SK-N-SH (cell line): Measurements from ENCODE around the gene SDK1. TPM values are rescaled to one million over a fixed set of nuclear protein-coding genes. Genes with fewer than 3 reads are reported as not detected.
A peak's percentile ranks its signal among the peaks of the same experiment; 100 is the strongest.

ENCODE experiments used
- CTCF ChIA-PET: fragments of 300-600, 350-600 bp; formaldehyde crosslinking; extraction: SDS; loops from one replicate; lab custom pipeline; 2021; lab: Yijun Ruan, JAX
- POLR2A ChIA-PET: fragments of 350-600 bp; sonication (Branson Sonifier 250); formaldehyde crosslinking; extraction: SDS; loops from one replicate; lab custom pipeline; 2020; ENCODE audit warnings: antibody characterized with exemption, inconsistent platforms; lab: Yijun Ruan, JAX
- DNase-seq: peaks from one replicate; pipeline ENCODE4 v3.0.0; 2012
- H2AFZ ChIP-seq: fragments of 200-600 bp; sonication (generic); 2 replicates; pipeline ENCODE4 v1.8.1; 2016; ENCODE audit warnings: antibody characterized with exemption, mild to moderate bottlenecking, low read depth
- H3F3A ChIP-seq: fragments of 200-600 bp; sonication (generic); replicated peaks from 2 replicates; pipeline ENCODE3; 2016; ENCODE audit warnings: antibody characterized with exemption, mild to moderate bottlenecking; ENCODE audit not compliant: insufficient read depth
- H3K27ac ChIP-seq, 2 experiments: fragments of 200-500 bp in 1 of 2; fragments of 200-600 bp in 1 of 2; sonication (Bioruptor generic) in 1 of 2; sonication (generic), shearing (Covaris generic) in 1 of 2; 2 replicates each; pipeline versions ENCODE4 v1.5.1 to v1.6.1; 2014 to 2016; ENCODE audit warnings: low read depth in 2 of 2, inconsistent platforms in 1 of 2, low read length in 1 of 2, mild to moderate bottlenecking in 1 of 2, mixed read lengths in 1 of 2
- H3K27me3 ChIP-seq: fragments of 200-600 bp; sonication (generic), shearing (Covaris generic); 2 replicates; pipeline ENCODE4 v1.6.1; 2016; ENCODE audit warnings: mixed run types; ENCODE audit not compliant: insufficient read depth
- H3K36me3 ChIP-seq, 2 experiments: fragments of 200-500 bp in 1 of 2; fragments of 200-600 bp in 1 of 2; sonication (Bioruptor generic) in 1 of 2; sonication (generic) in 1 of 2; replicated peaks in 1 of 2; 2 replicates each; pipeline versions ENCODE3 to v1.5.1; 2014 to 2016; ENCODE audit warnings: low read length in 1 of 2, mild to moderate bottlenecking in 1 of 2; ENCODE audit not compliant: insufficient read depth in 2 of 2, control insufficient read depth in 1 of 2
- H3K4me1 ChIP-seq, 2 experiments: fragments of 200-500 bp in 1 of 2; fragments of 200-600 bp in 1 of 2; sonication (Bioruptor generic) in 1 of 2; sonication (generic), shearing (Covaris generic) in 1 of 2; 2 replicates each; pipeline versions ENCODE4 v1.5.1 to v1.6.1; 2014 to 2016; ENCODE audit warnings: low read depth in 1 of 2, low read length in 1 of 2, mixed run types in 1 of 2; ENCODE audit not compliant: insufficient read depth in 2 of 2, control insufficient read depth in 1 of 2
- H3K4me2 ChIP-seq: fragments of 200-600 bp; sonication (generic), shearing (Covaris generic); 2 replicates; pipeline ENCODE4 v1.6.1; 2017; ENCODE audit warnings: mixed run types
- H3K4me3 ChIP-seq, 2 experiments: fragments of 200-500 bp in 1 of 2; fragments of 200-600 bp in 1 of 2; sonication (Bioruptor generic) in 1 of 2; sonication (generic), shearing (Covaris generic) in 1 of 2; 2 replicates each; pipeline versions ENCODE4 v1.5.1 to v1.8.1; 2014 to 2016; ENCODE audit warnings: low read depth in 2 of 2, inconsistent platforms in 1 of 2, low read length in 1 of 2, mild to moderate bottlenecking in 1 of 2, mixed read lengths in 1 of 2, moderate library complexity in 1 of 2
- H3K79me2 ChIP-seq: fragments of 200-600 bp; sonication (generic); 2 replicates; pipeline ENCODE4 v1.8.1; 2017; ENCODE audit warnings: mild to moderate bottlenecking; ENCODE audit not compliant: insufficient read depth
- H3K9ac ChIP-seq: fragments of 200-600 bp; sonication (generic); 2 replicates; pipeline ENCODE4 v1.6.1; 2017; ENCODE audit warnings: mixed run types
- H3K9me2 ChIP-seq: fragments of 200-600 bp; sonication (generic); 2 replicates; pipeline ENCODE4 v1.6.1; 2017; ENCODE audit warnings: mixed run types
- H3K9me3 ChIP-seq: fragments of 200-600 bp; sonication (generic); 2 replicates; pipeline ENCODE4 v1.6.1; 2017; ENCODE audit warnings: mixed run types, mild to moderate bottlenecking, moderate library complexity
- H4K20me1 ChIP-seq: fragments of 200-600 bp; sonication (generic); 2 replicates; pipeline ENCODE4 v1.6.1; 2017; ENCODE audit warnings: mild to moderate bottlenecking, mixed run types; ENCODE audit not compliant: insufficient read depth
- ELF1 ChIP-seq: IDR thresholded peaks from 2 replicates; pipeline ENCODE4 v1.4.0; 2012
- EP300 ChIP-seq, 2 experiments: IDR thresholded peaks; 2 replicates each; pipeline versions ENCODE4 v1.4.0 to v1.6.1; 2012; ENCODE audit warnings: borderline replicate concordance in 1 of 2, low read depth in 1 of 2, low read length in 1 of 2
- FOXJ3 ChIP-seq: sonication (generic); formaldehyde crosslinking; IDR thresholded peaks from 2 replicates; pipeline ENCODE4 v1.5.1; 2020; ENCODE audit warnings: mild to moderate bottlenecking, missing genetic modification reagents
- FOXM1 ChIP-seq: IDR thresholded peaks from 2 replicates; pipeline ENCODE4 v1.4.0; 2012; ENCODE audit warnings: low read depth, mild to moderate bottlenecking
- GABPA ChIP-seq: IDR thresholded peaks from 2 replicates; pipeline ENCODE4 v1.4.0; 2012; ENCODE audit warnings: low read depth, mild to moderate bottlenecking
- GATA2 ChIP-seq: sonication (generic); formaldehyde crosslinking; IDR thresholded peaks from 2 replicates; pipeline ENCODE4 v1.5.0; 2020; ENCODE audit warnings: mild to moderate bottlenecking, missing genetic modification reagents
- JUND ChIP-seq: IDR thresholded peaks from 2 replicates; pipeline ENCODE4 v1.4.0; 2012
- MAX ChIP-seq: IDR thresholded peaks from 2 replicates; pipeline ENCODE4 v1.4.0; 2012; ENCODE audit warnings: low read depth
- MEF2A ChIP-seq: IDR thresholded peaks from 2 replicates; pipeline ENCODE4 v1.4.0; 2012; ENCODE audit warnings: low read depth, borderline replicate concordance
- NRF1 ChIP-seq: IDR thresholded peaks from 2 replicates; pipeline ENCODE4 v1.6.1; 2012; ENCODE audit warnings: low read depth, mild to moderate bottlenecking, low read length
- PBX3 ChIP-seq: IDR thresholded peaks from 2 replicates; pipeline ENCODE4; 2012
- RAD21 ChIP-seq: IDR thresholded peaks from 2 replicates; pipeline ENCODE4 v1.6.1; 2012; ENCODE audit warnings: mild to moderate bottlenecking, low read length
- RCOR1 ChIP-seq: fragments of 150-350 bp; IDR thresholded peaks from 2 replicates; pipeline ENCODE4 v1.6.1; 2017; ENCODE audit warnings: antibody characterized with exemption, low read length
- RFX5 ChIP-seq: IDR thresholded peaks from 2 replicates; pipeline ENCODE4 v1.6.1; 2012; ENCODE audit warnings: mild to moderate bottlenecking, improper control_type of control experiment, low read length
- RXRA ChIP-seq: IDR thresholded peaks from 2 replicates; pipeline ENCODE4 v1.4.0; 2012; ENCODE audit warnings: low read depth, mild to moderate bottlenecking, borderline replicate concordance
- SIN3A ChIP-seq: IDR thresholded peaks from 2 replicates; pipeline ENCODE4 v1.6.1; 2012; ENCODE audit warnings: low read depth, mild to moderate bottlenecking, low read length, moderate library complexity, borderline replicate concordance
- TAF1 ChIP-seq: IDR thresholded peaks from 2 replicates; pipeline ENCODE4 v1.6.1; 2012; ENCODE audit warnings: low read depth, mild to moderate bottlenecking, low read length, moderate library complexity, borderline replicate concordance
- TCF12 ChIP-seq: IDR thresholded peaks from 2 replicates; pipeline ENCODE4 v1.4.0; 2012
- TEAD4 ChIP-seq: IDR thresholded peaks from 2 replicates; pipeline ENCODE4 v1.4.0; 2012; ENCODE audit warnings: mild to moderate bottlenecking, borderline replicate concordance; ENCODE audit not compliant: insufficient read depth
- WGBS: methylation state at CpG from one replicate; pipeline ENCODE4 v1.1.6; 2017; ENCODE audit warnings: low lambda C conversion rate; 5-methylcytosine and 5-hydroxymethylcytosine counted together
- polyA plus RNA-seq, 3 experiments: library from polyadenylated mRNA; depleted of rRNA; stranded (reverse); fragments of >200 nt; gene quantifications; 2 replicates each; pipeline ENCODE4 v1.2.3, GENCODE V29; 2012
- TF ChIP-seq, protein P1 (sequence below): fragments of 150-350 bp; IDR thresholded peaks from 2 replicates; pipeline ENCODE4 v1.6.1; 2016; ENCODE audit warnings: mild to moderate bottlenecking, low read depth, low read length
- TF ChIP-seq, protein P2 (sequence below): fragments of 200-600 bp; sonication (generic); IDR thresholded peaks from 2 replicates; pipeline ENCODE4 v1.6.1; 2017; ENCODE audit warnings: antibody characterized with exemption, mild to moderate bottlenecking, moderate library complexity
- TF ChIP-seq, protein P3 (sequence below): IDR thresholded peaks from 2 replicates; pipeline ENCODE4 v1.6.1; 2012; ENCODE audit warnings: mild to moderate bottlenecking, low read depth, low read length, moderate library complexity
- TF ChIP-seq, protein P4 (sequence below): IDR thresholded peaks from 2 replicates; pipeline ENCODE4 v1.4.0; 2012; ENCODE audit warnings: low read depth, borderline replicate concordance
- TF ChIP-seq, protein P5 (sequence below): IDR thresholded peaks from 2 replicates; pipeline ENCODE4 v1.4.0; 2012; ENCODE audit warnings: low read depth, borderline replicate concordance

Gene SDK1
- polyA plus RNA-seq, 1 of the 3 experiments (the other 2 are of a cell fraction): 1.2 TPM

DNA sequence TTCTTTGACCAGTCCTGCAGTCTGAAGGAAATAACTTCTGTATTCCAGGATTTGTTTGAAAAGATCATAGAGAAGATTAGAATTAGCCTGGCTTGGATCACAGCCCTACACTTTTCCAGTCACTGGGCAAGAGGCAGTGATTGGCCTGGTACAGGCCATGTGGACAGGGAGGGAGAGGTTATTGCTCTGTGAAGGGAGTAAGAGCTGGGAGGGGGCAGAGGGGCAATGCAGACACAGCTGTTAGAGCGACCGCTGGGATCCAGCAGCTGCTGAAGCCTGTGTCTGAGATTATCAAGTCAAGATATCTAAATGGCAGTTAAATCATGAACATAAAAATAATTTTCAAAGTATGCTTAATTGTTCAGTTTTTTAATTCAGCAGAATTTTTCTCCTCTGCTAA lies 257.3 kb downstream of the SDK1 start:
- Histone ChIP-seq H3K9ac (no peak overlapping the region), H3K4me1 (peaks cover 7 to 18% of the 10 kb centered on the region in 2 experiments; a peak in 3 of 4 replicates), H3K27me3 (no peaks in the 10 kb centered on the region), H3F3A (peaks cover 3% of the 10 kb centered on the region), H4K20me1 (no peaks in the 10 kb centered on the region), H3K36me3 (no peaks in the 10 kb centered on the region), H3K9me3 (no peaks in the 10 kb centered on the region; the same call in 1 of the 2 replicates), H3K79me2 (no peaks in the 10 kb centered on the region), H3K4me3 (0 out of 4 replicates have a peak overlapping the region, but pooled peaks of 1 of the 2 experiments have one; percentile 5), H3K4me2 (peak overlapping the region; percentile 7; the same call in 1 of the 2 replicates), H3K27ac (peak overlapping the region; percentile 23 to 94; a peak in 3 of 4 replicates), H3K9me2 (no peaks in the 10 kb centered on the region), H2AFZ (no peak overlapping the region)
- peak; percentile 86 for DNase-seq
- 24% methylated on average over 2 of the region's 2 CpGs for WGBS
- ChIA-PET CTCF (interaction anchor here (1.2 to 1.3 kb wide), 2 partner anchors 8 to 87 kb away, joined by 3 to 5 read pairs; no protein-coding TSS in a partner anchor), POLR2A (no interaction called here)
- TF ChIP-seq GATA2 (CRISPR knock-in tag) (peak; percentile 95), FOXJ3 (CRISPR knock-in tag) (peak; percentile 76), TCF12 (peak; percentile 38; the same call in 1 of the 2 replicates), PBX3 (no peak), RAD21 (peak; percentile 31), SIN3A (no peak), TEAD4 (no peak), JUND (no peak), FOXM1 (no peak), GABPA (no peak), RCOR1 (peak; percentile 84), MAX (no peak), NRF1 (no peak), EP300 (IDR thresholded peaks at IDR 0.05; ENCODE audit: borderline replicate concordance in 1 of 2, low read depth in 1 of 2, low read length in 1 of 2) (peak in 1 of 2 experiments; percentile 82; a peak in 1 of 4 replicates), RXRA (no peak), ELF1 (no peak), TAF1 (no peak), MEF2A (no peak), RFX5 (no peak)
- TF ChIP-seq, protein P1, sequence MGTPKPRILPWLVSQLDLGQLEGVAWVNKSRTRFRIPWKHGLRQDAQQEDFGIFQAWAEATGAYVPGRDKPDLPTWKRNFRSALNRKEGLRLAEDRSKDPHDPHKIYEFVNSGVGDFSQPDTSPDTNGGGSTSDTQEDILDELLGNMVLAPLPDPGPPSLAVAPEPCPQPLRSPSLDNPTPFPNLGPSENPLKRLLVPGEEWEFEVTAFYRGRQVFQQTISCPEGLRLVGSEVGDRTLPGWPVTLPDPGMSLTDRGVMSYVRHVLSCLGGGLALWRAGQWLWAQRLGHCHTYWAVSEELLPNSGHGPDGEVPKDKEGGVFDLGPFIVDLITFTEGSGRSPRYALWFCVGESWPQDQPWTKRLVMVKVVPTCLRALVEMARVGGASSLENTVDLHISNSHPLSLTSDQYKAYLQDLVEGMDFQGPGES: peak; percentile 28; the same call in 1 of the 2 replicates
- TF ChIP-seq, protein P2, sequence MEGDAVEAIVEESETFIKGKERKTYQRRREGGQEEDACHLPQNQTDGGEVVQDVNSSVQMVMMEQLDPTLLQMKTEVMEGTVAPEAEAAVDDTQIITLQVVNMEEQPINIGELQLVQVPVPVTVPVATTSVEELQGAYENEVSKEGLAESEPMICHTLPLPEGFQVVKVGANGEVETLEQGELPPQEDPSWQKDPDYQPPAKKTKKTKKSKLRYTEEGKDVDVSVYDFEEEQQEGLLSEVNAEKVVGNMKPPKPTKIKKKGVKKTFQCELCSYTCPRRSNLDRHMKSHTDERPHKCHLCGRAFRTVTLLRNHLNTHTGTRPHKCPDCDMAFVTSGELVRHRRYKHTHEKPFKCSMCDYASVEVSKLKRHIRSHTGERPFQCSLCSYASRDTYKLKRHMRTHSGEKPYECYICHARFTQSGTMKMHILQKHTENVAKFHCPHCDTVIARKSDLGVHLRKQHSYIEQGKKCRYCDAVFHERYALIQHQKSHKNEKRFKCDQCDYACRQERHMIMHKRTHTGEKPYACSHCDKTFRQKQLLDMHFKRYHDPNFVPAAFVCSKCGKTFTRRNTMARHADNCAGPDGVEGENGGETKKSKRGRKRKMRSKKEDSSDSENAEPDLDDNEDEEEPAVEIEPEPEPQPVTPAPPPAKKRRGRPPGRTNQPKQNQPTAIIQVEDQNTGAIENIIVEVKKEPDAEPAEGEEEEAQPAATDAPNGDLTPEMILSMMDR: no peak
- TF ChIP-seq, protein P3, sequence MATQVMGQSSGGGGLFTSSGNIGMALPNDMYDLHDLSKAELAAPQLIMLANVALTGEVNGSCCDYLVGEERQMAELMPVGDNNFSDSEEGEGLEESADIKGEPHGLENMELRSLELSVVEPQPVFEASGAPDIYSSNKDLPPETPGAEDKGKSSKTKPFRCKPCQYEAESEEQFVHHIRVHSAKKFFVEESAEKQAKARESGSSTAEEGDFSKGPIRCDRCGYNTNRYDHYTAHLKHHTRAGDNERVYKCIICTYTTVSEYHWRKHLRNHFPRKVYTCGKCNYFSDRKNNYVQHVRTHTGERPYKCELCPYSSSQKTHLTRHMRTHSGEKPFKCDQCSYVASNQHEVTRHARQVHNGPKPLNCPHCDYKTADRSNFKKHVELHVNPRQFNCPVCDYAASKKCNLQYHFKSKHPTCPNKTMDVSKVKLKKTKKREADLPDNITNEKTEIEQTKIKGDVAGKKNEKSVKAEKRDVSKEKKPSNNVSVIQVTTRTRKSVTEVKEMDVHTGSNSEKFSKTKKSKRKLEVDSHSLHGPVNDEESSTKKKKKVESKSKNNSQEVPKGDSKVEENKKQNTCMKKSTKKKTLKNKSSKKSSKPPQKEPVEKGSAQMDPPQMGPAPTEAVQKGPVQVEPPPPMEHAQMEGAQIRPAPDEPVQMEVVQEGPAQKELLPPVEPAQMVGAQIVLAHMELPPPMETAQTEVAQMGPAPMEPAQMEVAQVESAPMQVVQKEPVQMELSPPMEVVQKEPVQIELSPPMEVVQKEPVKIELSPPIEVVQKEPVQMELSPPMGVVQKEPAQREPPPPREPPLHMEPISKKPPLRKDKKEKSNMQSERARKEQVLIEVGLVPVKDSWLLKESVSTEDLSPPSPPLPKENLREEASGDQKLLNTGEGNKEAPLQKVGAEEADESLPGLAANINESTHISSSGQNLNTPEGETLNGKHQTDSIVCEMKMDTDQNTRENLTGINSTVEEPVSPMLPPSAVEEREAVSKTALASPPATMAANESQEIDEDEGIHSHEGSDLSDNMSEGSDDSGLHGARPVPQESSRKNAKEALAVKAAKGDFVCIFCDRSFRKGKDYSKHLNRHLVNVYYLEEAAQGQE: no peak
- TF ChIP-seq, protein P4, sequence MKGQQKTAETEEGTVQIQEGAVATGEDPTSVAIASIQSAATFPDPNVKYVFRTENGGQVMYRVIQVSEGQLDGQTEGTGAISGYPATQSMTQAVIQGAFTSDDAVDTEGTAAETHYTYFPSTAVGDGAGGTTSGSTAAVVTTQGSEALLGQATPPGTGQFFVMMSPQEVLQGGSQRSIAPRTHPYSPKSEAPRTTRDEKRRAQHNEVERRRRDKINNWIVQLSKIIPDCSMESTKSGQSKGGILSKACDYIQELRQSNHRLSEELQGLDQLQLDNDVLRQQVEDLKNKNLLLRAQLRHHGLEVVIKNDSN: peak; percentile 67; the same call in 1 of the 2 replicates
- TF ChIP-seq, protein P5, sequence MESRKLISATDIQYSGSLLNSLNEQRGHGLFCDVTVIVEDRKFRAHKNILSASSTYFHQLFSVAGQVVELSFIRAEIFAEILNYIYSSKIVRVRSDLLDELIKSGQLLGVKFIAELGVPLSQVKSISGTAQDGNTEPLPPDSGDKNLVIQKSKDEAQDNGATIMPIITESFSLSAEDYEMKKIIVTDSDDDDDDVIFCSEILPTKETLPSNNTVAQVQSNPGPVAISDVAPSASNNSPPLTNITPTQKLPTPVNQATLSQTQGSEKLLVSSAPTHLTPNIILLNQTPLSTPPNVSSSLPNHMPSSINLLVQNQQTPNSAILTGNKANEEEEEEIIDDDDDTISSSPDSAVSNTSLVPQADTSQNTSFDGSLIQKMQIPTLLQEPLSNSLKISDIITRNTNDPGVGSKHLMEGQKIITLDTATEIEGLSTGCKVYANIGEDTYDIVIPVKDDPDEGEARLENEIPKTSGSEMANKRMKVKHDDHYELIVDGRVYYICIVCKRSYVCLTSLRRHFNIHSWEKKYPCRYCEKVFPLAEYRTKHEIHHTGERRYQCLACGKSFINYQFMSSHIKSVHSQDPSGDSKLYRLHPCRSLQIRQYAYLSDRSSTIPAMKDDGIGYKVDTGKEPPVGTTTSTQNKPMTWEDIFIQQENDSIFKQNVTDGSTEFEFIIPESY: no peak
